KOPT-K1 (cell line): ENCODE results near the gene SEC31A.
"Not testable (repeated sequence)": the region's sequence is repeated elsewhere in the genome, so short reads cannot be mapped to it uniquely, and the experiment has no call there.

ENCODE experiments used
- H3K27ac ChIP-seq: fragments of 200-600 bp; sonication (generic); 2 replicates; pipeline ENCODE4 v1.5.1; 2016; ENCODE audit warnings: antibody characterized with exemption, mild to moderate bottlenecking, low read depth, low read length; ENCODE audit not compliant: poor library complexity, severe bottlenecking
- H3K36me3 ChIP-seq: fragments of 200-600 bp; sonication (generic); 2 replicates; pipeline ENCODE4 v1.5.1; 2017; ENCODE audit warnings: antibody characterized with exemption, mild to moderate bottlenecking, low read length, moderate library complexity; ENCODE audit not compliant: insufficient read depth
- H3K9me3 ChIP-seq: fragments of 200-600 bp; sonication (generic); 2 replicates; pipeline ENCODE4 v1.5.1; 2017; ENCODE audit warnings: antibody characterized with exemption, low read length, mild to moderate bottlenecking; ENCODE audit not compliant: insufficient read depth, poor library complexity, severe bottlenecking

Gene SEC31A, protein sequence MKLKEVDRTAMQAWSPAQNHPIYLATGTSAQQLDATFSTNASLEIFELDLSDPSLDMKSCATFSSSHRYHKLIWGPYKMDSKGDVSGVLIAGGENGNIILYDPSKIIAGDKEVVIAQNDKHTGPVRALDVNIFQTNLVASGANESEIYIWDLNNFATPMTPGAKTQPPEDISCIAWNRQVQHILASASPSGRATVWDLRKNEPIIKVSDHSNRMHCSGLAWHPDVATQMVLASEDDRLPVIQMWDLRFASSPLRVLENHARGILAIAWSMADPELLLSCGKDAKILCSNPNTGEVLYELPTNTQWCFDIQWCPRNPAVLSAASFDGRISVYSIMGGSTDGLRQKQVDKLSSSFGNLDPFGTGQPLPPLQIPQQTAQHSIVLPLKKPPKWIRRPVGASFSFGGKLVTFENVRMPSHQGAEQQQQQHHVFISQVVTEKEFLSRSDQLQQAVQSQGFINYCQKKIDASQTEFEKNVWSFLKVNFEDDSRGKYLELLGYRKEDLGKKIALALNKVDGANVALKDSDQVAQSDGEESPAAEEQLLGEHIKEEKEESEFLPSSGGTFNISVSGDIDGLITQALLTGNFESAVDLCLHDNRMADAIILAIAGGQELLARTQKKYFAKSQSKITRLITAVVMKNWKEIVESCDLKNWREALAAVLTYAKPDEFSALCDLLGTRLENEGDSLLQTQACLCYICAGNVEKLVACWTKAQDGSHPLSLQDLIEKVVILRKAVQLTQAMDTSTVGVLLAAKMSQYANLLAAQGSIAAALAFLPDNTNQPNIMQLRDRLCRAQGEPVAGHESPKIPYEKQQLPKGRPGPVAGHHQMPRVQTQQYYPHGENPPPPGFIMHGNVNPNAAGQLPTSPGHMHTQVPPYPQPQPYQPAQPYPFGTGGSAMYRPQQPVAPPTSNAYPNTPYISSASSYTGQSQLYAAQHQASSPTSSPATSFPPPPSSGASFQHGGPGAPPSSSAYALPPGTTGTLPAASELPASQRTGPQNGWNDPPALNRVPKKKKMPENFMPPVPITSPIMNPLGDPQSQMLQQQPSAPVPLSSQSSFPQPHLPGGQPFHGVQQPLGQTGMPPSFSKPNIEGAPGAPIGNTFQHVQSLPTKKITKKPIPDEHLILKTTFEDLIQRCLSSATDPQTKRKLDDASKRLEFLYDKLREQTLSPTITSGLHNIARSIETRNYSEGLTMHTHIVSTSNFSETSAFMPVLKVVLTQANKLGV

DNA sequence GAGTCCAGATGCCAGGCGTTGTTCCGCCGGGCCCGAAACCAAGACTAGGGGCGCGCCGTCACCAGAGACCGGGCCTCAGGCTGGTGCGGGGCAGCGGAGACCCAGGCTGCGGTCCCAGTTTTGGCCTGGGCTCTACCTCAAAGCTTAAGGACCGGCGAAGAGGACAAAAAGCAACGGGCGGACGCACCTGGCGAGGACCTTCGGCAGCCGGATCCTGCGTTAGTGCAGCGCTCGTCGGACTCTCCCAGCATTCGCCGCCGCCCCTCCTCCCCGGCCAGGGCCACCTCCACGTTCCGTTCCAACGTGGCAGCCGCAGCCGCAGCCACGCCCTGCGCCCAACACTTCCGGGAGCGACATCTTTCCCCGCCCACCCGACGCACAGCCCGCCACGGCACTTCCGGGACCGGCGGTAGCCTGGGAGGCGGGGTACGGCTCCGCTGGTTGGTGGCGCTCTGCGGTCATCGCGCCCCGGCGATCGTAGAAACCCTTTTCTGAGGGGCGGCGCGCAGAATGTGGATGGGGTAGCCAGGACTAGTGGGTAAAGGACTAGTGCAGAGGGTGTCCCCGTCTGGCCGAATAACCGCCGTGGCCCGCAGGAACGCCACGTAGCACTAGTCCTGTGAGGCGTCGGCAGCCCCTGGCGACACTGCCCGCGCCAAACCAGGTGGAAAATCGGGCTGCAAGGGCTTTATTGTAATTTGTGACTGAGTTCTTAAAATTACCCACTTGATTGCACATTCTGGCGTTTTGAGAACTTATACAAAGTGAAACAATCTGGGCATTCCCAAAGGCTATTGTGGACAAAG, at the start of gene SEC31A:
TSS of gene SEC31A (minus strand) at position 253 of the 806 bp plus-strand sequence. CDS start 9,217 bp downstream, outside the sequence.
- Histone ChIP-seq H3K36me3 (peaks cover 36% of the 10 kb centered on the region), H3K27ac (peak within 1 kb of the TSS; percentile 89), H3K9me3 (no peaks in the 10 kb centered on the region)

DNA sequence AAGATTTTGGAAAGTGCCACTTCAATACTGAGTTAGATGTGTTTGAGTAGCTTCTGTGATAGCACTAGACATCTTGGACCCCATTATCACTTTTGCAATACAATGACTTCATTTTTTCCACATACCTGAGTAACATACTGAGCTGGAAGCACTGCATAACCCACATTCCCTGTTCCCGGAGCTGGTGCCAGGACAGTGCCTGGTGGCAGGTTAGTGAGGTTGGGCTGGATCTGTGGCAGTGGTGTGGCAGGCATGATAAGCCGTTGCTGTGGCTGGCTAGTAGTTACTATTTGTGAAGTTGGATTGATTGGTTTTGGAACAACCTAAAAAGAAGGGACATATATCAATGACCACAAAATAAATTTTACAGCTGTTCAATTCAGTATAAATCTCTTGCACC, 48.5 kb upstream of the SEC31A start:
- H3K9me3 ChIP-seq = no peaks in the 10 kb centered on the region
- H3K36me3 ChIP-seq = peaks cover 97% of the 10 kb centered on the region
- H3K27ac ChIP-seq = no peak overlapping the region

DNA sequence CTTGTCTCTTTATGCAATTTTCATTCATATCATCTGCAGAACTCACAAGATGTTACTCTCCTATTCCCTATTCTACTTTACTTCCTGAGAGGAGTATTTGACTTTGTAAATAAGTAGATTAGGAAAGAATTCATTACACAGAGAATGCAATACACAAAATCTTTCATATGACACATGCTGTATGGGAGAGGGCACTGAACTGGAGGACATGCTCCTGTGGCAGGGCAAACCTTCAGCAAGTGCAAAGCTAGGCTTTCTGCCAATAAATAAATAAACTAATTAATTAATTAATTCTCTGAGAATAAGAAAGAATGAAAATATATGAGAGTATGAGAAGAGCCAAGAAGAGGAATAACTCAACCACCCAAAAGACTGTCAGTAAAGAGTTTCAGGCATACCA, 43.5 kb upstream of the SEC31A start:
- Histone ChIP-seq H3K9me3 (no peaks in the 10 kb centered on the region), H3K36me3 (peaks cover 90% of the 10 kb centered on the region), H3K27ac (no peak overlapping the region)

DNA sequence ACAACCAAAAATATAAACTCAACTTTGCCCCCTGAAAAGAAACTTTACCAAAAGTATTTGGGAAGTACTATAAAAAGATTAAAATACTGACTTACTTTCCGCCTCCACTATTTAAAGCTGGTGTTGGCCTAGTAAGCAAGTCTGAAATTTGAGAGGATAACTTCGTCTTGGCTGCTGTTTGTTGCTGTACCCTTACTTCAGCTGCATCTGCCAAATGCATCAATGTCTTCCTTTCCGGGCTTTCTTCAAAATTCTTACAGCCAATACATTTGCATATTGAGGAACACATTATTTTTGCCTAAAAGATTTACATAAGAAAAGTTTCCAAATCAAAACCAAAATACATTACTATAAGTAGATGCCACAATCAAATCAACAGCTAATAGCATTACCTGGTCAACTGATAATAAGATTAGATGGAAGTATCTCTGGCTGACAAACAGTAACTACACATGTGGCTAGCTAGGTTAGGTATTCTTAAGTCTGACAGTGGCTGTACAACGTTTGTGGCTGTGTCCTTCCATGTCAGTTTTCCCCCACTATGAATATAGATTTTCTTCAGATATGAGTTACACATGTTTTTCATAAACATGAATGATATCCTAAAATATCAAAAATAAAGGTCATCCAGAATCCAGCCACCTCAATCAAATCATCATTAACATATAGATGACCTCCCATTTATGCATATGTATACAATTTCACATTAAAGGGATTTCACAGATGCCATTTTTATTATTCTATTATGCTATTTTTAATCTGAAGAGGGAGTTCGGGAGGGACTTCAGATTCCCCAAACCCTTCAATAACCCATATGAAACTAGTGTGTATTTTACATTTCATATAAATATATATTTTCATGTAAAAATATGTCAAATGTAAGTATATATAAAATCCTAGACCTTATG, 40.1 kb upstream of the SEC31A start:
- no peaks in the 10 kb centered on the region for H3K9me3 ChIP-seq
- peaks cover 86% of the 10 kb centered on the region for H3K36me3 ChIP-seq
- no peak overlapping the region for H3K27ac ChIP-seq

DNA sequence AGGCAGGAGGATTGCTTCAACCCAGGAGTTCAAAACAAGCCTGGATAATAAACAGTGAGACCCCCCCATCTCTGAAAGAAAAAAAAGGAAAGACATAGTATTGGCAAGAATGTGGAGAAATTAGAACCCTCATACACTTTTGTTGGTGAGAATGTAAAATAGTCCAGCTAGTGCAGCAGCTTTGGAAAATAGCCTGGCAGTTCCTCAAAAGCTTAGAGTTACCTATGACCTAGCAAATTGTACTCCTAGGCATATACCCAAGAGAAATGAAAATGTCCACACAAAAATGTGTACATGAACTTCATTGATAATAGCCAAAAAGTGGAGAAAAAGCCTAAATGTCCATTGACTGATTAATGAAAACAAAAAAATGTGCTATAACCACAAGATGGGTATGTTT, 30.8 kb upstream of the SEC31A start:
- Histone ChIP-seq H3K36me3 (peaks cover 91% of the 10 kb centered on the region), H3K27ac (no peak overlapping the region), H3K9me3 (no peaks in the 10 kb centered on the region)

DNA sequence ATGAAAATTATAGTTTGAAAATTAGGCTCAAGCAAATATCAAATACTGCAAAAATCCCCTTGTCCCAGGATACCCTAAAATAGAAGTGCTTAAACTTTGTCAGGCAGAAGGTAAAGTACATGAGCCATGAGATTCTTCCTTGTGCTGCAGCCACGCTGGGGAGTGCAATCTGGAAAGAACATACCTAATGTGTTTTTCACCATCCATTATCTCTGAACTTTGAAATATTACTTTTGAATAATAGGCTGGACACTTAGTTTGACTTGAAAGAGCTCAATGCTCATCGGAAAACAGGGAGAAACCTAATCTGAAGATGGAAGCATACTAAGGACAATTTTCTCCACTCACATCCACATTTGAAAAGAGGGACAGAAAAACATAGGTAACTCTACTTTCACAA, 28.4 kb upstream of the SEC31A start:
- no peak overlapping the region for H3K27ac ChIP-seq
- peaks cover 73% of the 10 kb centered on the region for H3K36me3 ChIP-seq
- no peaks in the 10 kb centered on the region for H3K9me3 ChIP-seq

DNA sequence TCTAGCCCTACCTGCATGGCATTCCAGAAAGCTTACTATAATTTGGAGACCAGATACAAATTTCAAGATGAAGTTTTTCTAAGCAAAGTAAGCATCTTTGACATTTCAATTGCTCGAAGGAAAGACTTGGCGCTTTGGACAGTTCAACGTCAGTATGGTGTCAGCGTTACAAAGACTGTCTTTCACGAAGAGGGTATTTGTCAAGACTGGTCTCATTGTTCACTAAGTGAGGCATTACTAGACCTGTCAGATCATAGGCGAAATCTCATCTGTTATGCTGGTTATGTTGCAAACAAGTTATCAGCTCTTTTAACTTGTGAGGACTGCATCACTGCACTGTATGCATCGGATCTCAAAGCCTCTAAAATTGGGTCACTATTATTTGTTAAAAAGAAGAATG, 27.1 kb upstream of the SEC31A start:
- Histone ChIP-seq H3K9me3 (no peaks in the 10 kb centered on the region), H3K27ac (no peak overlapping the region), H3K36me3 (peaks cover 68% of the 10 kb centered on the region)

DNA sequence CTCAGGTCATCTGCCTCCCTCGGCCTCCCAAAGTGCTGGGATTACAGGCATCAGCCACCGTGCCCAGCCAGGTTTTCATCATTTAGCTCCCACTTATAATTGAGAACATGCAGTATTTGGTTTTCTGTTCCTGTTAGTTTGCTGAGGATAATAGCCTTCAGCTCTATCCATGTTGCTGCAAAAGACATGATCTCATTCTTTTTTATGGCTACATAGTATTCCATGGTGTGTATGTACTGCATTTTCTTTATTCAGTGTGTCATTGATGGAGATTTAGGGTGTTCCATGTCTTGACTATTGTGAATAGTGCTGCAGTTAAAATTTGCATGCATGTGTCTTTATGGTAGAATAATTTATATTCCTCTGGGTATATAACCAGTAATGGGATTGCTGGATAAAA, 23.0 kb upstream of the SEC31A start:
- peaks cover 38% of the 10 kb centered on the region for H3K36me3 ChIP-seq
- not testable (repeated sequence) for H3K9me3 ChIP-seq, H3K27ac ChIP-seq

DNA sequence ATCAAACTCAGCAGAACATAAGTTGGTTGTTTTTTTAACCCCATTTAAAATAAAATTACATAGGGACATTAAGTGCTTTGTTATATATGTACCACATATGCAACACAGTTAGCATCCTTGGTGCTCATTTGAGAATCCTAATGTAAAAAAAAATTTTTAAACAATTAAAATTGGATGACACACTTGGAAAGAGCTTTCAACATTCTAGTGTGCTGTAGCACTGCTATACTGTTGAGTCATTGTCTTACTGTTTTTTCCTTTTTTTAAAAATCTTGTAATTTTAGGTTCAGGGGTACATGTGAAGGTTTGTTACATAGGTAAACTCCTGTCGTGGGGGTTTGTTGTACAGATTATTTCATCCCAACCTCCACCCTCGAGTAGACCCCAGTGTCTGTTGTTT, 22.4 kb upstream of the SEC31A start:
- no peaks in the 10 kb centered on the region for H3K9me3 ChIP-seq
- peaks cover 39% of the 10 kb centered on the region for H3K36me3 ChIP-seq
- H3K27ac ChIP-seq = no peak overlapping the region

DNA sequence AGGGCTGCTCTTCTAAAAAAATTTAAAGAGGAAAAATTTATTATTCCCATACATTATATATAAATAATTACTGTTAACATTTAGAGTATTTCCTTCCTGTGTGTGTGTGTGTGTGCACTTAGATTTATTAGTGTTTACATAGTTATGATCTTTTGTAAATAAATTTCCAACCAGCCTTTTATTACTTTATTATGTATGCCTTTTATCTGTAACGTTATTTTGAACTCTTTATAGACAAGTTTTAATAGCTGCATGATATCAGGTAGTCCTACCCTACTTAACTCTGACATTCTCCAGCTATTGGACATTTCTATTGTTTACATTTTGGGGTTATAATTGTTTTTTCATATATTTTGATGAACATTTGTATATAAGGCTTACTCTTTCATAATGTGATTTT, 18.4 kb upstream of the SEC31A start:
- Histone ChIP-seq H3K9me3 (no peaks in the 10 kb centered on the region), H3K36me3 (peaks cover 29% of the 10 kb centered on the region), H3K27ac (no peak overlapping the region)

DNA sequence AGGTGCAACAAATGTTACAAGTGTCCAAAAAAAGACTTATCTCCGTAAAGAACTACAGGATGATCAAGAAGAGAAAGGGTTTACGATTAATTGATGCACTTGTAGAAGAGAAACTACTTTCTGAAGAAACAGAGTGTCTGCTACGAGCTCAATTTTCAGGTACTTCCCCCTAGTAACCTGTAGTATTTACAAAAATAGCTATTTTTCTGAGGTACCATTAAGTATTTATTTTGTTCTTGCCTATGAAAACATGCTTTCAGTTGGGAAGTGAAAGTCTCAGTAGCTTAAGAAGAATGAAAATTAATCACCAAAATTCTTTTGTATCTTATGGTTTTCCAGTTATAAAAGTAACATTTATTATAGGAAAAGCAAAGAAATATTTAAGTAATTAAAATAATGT, 15.5 kb upstream of the SEC31A start:
- Histone ChIP-seq H3K9me3 (no peaks in the 10 kb centered on the region), H3K27ac (no peak overlapping the region), H3K36me3 (peaks cover 24% of the 10 kb centered on the region)

DNA sequence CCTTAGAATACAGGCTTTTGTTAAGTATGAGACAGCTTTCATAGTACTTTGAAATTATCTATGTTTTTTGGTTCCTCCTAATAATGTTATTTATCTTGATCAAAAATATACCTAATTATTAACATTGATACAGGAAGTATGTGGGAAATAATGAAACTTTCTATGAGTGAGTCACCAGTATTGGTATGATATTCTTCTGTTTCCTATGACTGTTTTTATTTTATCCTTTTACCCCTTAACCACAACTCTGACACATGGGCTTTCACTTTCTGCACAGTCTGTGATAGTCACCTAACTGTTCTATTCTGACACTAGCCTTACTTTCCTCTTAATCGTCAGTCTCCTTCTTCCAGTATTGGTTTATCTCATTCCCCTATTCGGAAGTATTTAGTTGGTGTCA, 14.3 kb upstream of the SEC31A start:
- Histone ChIP-seq H3K9me3 (no peaks in the 10 kb centered on the region), H3K27ac (peak overlapping the region; percentile 42), H3K36me3 (peaks cover 18% of the 10 kb centered on the region)

DNA sequence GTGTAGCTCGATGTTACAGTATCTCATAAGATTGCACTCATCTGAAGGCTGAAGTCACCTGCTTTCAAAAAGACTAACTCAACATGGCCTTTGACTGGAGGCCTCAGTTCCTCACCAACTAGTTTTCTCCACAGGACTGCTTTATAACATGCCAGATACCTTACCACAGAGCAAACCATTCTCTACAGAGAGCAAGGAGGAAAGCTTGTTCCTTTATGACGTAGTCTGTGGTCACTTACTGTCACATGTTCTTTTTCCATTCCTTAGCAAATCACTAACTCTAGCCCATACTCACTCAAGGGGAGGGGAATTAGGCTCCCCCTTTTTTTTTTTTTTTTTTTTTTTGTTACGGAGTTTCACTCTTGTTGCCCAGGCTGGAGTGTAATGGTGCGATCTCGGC, 12.8 kb upstream of the SEC31A start:
- peaks cover 20% of the 10 kb centered on the region for H3K36me3 ChIP-seq
- H3K9me3 ChIP-seq = no peaks in the 10 kb centered on the region

More for the DNA sequence above, 12.8 kb upstream of the SEC31A start:
- H3K27ac ChIP-seq = no peak overlapping the region
